SU-DHL-6 (cell line): ENCODE data around the gene TMEM141.

Experiments used
- EZH2phosphoT487 ChIP-seq: fragments of 200-600 bp; sonication (generic), shearing (Covaris generic); conservative IDR thresholded peaks from 2 replicates; pipeline ENCODE4 v1.6.1; 2018; ENCODE audit warnings: mild to moderate bottlenecking, antibody characterized with exemption, low read length, moderate library complexity, mixed read lengths
- TF ChIP-seq, protein P1 (sequence below): fragments of 200-600 bp; sonication (generic); IDR thresholded peaks from one replicate; pipeline ENCODE4 v1.5.1; 2017; ENCODE audit warnings: antibody characterized with exemption, mild to moderate bottlenecking, low read length, moderate library complexity; ENCODE audit not compliant: insufficient read depth, poor library complexity, severe bottlenecking

DNA sequence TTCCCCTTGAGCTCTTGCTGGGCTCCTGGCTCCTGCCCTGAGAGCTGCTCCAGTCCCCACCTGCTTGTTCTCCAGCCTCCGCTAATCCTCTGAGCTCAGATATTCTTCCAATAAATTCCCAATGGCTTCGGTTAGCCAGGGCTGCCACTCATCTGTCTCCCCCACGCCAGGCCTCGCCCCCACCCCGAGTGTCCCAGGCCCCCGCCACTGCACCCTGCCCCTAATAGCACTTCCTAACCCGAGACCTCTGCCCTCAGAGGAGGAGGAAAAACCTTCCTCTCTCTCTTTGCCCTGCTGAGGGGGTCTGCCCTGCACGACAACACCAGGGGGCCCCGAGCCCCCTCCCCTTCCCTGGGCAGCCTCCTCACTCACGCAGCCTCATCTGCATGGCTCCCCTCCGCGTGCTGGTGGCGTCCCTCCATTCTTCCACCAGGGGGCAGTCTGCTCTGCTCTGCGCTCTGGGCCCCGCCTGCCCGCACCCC is 21.4 kb upstream of the TMEM141 start:
- no peak for TF ChIP-seq EZH2phosphoT487
- TF ChIP-seq, protein P1, sequence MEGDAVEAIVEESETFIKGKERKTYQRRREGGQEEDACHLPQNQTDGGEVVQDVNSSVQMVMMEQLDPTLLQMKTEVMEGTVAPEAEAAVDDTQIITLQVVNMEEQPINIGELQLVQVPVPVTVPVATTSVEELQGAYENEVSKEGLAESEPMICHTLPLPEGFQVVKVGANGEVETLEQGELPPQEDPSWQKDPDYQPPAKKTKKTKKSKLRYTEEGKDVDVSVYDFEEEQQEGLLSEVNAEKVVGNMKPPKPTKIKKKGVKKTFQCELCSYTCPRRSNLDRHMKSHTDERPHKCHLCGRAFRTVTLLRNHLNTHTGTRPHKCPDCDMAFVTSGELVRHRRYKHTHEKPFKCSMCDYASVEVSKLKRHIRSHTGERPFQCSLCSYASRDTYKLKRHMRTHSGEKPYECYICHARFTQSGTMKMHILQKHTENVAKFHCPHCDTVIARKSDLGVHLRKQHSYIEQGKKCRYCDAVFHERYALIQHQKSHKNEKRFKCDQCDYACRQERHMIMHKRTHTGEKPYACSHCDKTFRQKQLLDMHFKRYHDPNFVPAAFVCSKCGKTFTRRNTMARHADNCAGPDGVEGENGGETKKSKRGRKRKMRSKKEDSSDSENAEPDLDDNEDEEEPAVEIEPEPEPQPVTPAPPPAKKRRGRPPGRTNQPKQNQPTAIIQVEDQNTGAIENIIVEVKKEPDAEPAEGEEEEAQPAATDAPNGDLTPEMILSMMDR: no peak
